Measurements from ENCODE around the gene SYNJ2.

Gene SYNJ2

DNA sequence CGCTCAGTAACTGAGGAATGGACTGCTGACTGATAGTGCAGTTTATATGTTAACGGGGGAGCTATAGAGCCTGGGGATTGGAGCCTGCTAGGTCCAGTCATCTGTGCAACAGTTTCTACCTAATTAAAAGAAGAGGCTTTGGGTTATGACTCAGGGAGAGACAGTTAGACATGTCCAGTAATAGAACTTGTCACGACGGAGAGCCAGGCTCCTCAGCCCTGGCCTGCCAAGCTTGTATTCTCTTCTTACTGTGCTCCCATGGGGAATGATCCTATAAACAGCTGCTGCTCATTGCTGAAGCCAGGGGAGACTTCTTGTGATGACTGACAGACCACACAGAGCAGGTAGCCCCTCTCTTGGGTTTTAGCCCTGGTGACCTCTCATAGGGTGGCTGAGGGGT is 69.3 kb downstream of the SYNJ2 start:
- Histone ChIP-seq H3F3A (ENCODE audit: insufficient read depth, low read length) (no peaks in the 10 kb centered on the region), H3K27ac (ENCODE audit: low read depth, low read length, poor library complexity, severe bottlenecking) (no peak overlapping the region), H3K9me3 (ENCODE audit: low read length) (no peaks in the 10 kb centered on the region)

DNA sequence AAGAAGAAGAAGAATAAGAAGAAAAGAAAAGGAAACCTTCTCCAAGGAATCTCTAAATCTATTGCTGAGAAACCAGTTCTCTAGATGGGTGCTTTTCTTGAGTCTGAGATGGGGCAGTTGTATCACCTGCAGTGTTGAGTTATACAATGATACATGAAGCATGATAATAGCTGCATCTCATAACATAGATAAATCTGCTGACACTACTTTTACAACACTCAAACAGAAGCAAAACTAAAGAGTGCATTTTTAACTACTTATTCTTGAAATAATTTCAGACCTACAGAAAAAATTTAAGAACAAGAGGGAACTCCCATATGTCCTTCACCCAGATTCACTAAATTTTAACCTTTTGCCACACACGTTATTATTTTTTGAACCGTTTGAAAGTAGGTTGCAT is 70.3 kb downstream of the SYNJ2 start:
- H3K4me3 ChIP-seq (ENCODE audit: low read depth, low read length, poor library complexity, severe bottlenecking) = no peak overlapping the region
- no peaks in the 10 kb centered on the region for H3K4me1 ChIP-seq (ENCODE audit: insufficient read depth, low read length, severe bottlenecking)
- no peak overlapping the region for H3K9ac ChIP-seq (ENCODE audit: low read length)
- H4K20me1 ChIP-seq (ENCODE audit: insufficient read depth, low read length) = no peaks in the 10 kb centered on the region
- H3F3A ChIP-seq (ENCODE audit: insufficient read depth, low read length) = no peaks in the 10 kb centered on the region
- H3K79me2 ChIP-seq (ENCODE audit: insufficient read depth, low read length) = no peaks in the 10 kb centered on the region
- H3K9me2 ChIP-seq (ENCODE audit: low read depth, low read length) = no peaks in the 10 kb centered on the region
- no peak overlapping the region for H3K27ac ChIP-seq (ENCODE audit: low read depth, low read length, poor library complexity, severe bottlenecking)
- no peak overlapping the region for H3K4me2 ChIP-seq (ENCODE audit: low read length)
- no peaks in the 10 kb centered on the region for H3K9me3 ChIP-seq (ENCODE audit: low read length)
- H2AFZ ChIP-seq (ENCODE audit: low read length) = no peak overlapping the region
- no peaks in the 10 kb centered on the region for H3K27me3 ChIP-seq (ENCODE audit: insufficient read depth, low read length)
- TF ChIP-seq EZH2 (IDR thresholded peaks at IDR 0.05; ENCODE audit: borderline replicate concordance, low read length) (no peak), CTCF (IDR thresholded peaks at IDR 0.05; ENCODE audit: low read length) (no peak)
- H3K36me3 ChIP-seq (ENCODE audit: insufficient read depth, low read length) = no peaks in the 10 kb centered on the region

More for the DNA sequence above, 69.3 kb downstream of the SYNJ2 start:
- Histone ChIP-seq H3K79me2 (ENCODE audit: insufficient read depth, low read length) (no peaks in the 10 kb centered on the region), H3K27me3 (ENCODE audit: insufficient read depth, low read length) (no peaks in the 10 kb centered on the region), H2AFZ (ENCODE audit: low read length) (no peak overlapping the region), H3K4me1 (ENCODE audit: insufficient read depth, low read length, severe bottlenecking) (no peaks in the 10 kb centered on the region), H3K9me2 (ENCODE audit: low read depth, low read length) (no peaks in the 10 kb centered on the region), H3K9ac (ENCODE audit: low read length) (no peak overlapping the region), H3K4me3 (ENCODE audit: low read depth, low read length, poor library complexity, severe bottlenecking) (no peak overlapping the region), H3K4me2 (ENCODE audit: low read length) (no peak overlapping the region), H3K36me3 (ENCODE audit: insufficient read depth, low read length) (no peaks in the 10 kb centered on the region), H4K20me1 (ENCODE audit: insufficient read depth, low read length) (no peaks in the 10 kb centered on the region)
- TF ChIP-seq CTCF (IDR thresholded peaks at IDR 0.05; ENCODE audit: low read length) (no peak), EZH2 (IDR thresholded peaks at IDR 0.05; ENCODE audit: borderline replicate concordance, low read length) (no peak)

GRCh38 chr6:158053377-158054313 is 72.0 kb downstream of the SYNJ2 start:
- H3K9me3 ChIP-seq (ENCODE audit: low read length) = no peaks in the 10 kb centered on the region
- no peak overlapping the region for H2AFZ ChIP-seq (ENCODE audit: low read length)
- H3F3A ChIP-seq (ENCODE audit: insufficient read depth, low read length) = no peaks in the 10 kb centered on the region
- H3K27ac ChIP-seq (ENCODE audit: low read depth, low read length, poor library complexity, severe bottlenecking) = no peak overlapping the region
- no peak overlapping the region for H3K4me2 ChIP-seq (ENCODE audit: low read length)
- TF ChIP-seq CTCF (IDR thresholded peaks at IDR 0.05; ENCODE audit: low read length) = no peak
- TF ChIP-seq EZH2 (IDR thresholded peaks at IDR 0.05; ENCODE audit: borderline replicate concordance, low read length) = no peak
- no peaks in the 10 kb centered on the region for H3K9me2 ChIP-seq (ENCODE audit: low read depth, low read length)
- H3K4me1 ChIP-seq (ENCODE audit: insufficient read depth, low read length, severe bottlenecking) = no peaks in the 10 kb centered on the region
- no peak overlapping the region for H3K9ac ChIP-seq (ENCODE audit: low read length)
- no peaks in the 10 kb centered on the region; the same call in 1 of the 2 replicates for H3K27me3 ChIP-seq (ENCODE audit: insufficient read depth, low read length)
- no peaks in the 10 kb centered on the region for H4K20me1 ChIP-seq (ENCODE audit: insufficient read depth, low read length)
- H3K36me3 ChIP-seq (ENCODE audit: insufficient read depth, low read length) = no peaks in the 10 kb centered on the region
- H3K4me3 ChIP-seq (ENCODE audit: low read depth, low read length, poor library complexity, severe bottlenecking) = no peak overlapping the region
- no peaks in the 10 kb centered on the region for H3K79me2 ChIP-seq (ENCODE audit: insufficient read depth, low read length)
